HL-60 (cell line): ENCODE results near the gene PBX3.

ENCODE experiments used
- DNase-seq, 2 experiments: peaks; one replicate each; pipeline ENCODE4 v3.0.0-alpha.2; 2010 to 2020; ENCODE audit warnings: low read depth in 1 of 2, low spot score in 1 of 2
- H3K27ac ChIP-seq: fragments of 250-450 bp; sonication (Bioruptor Pico); replicated peaks from 2 replicates; pipeline ENCODE4 v1.5.1; 2020; ENCODE audit warnings: mild to moderate bottlenecking, moderate library complexity
- H3K27me3 ChIP-seq: fragments of 250-450 bp; sonication (Bioruptor Pico); 2 replicates; pipeline ENCODE4 v1.5.1; 2021; ENCODE audit warnings: mild to moderate bottlenecking, moderate library complexity; ENCODE audit not compliant: insufficient read depth, poor library complexity, severe bottlenecking
- H3K4me3 ChIP-seq: replicated peaks from 2 replicates; pipeline ENCODE4 v1.5.1; 2011; ENCODE audit warnings: mild to moderate bottlenecking, control low read depth, low read length; ENCODE audit not compliant: insufficient read depth
- CTCF ChIP-seq: IDR thresholded peaks from one replicate; pipeline ENCODE4 v1.5.1; 2011; ENCODE audit warnings: low read length, control low read depth, inconsistent platforms; ENCODE audit not compliant: insufficient read depth
- GABPA ChIP-seq: IDR thresholded peaks from 2 replicates; pipeline ENCODE4 v1.6.1; 2012; ENCODE audit warnings: low read depth
- POLR2AphosphoS5 ChIP-seq: IDR thresholded peaks from 2 replicates; pipeline ENCODE4 v1.6.1; 2012; ENCODE audit warnings: low read depth
- REST ChIP-seq: IDR thresholded peaks from 2 replicates; pipeline ENCODE4 v1.6.1; 2012; ENCODE audit warnings: low read depth; ENCODE audit not compliant: insufficient replicate concordance
- SPI1 ChIP-seq: IDR thresholded peaks from 2 replicates; pipeline ENCODE4 v1.6.1; 2012; ENCODE audit warnings: low read depth, mild to moderate bottlenecking, borderline replicate concordance

Gene PBX3

GRCh38 chr9:125996791-125997190 lies 249.6 kb downstream of the PBX3 start:
- Histone ChIP-seq H3K27ac (no peak overlapping the region), H3K27me3 (no peaks in the 10 kb centered on the region), H3K4me3 (no peak overlapping the region)
- DNase-seq: no peak
- TF ChIP-seq CTCF (no peak), REST (no peak), GABPA (no peak), SPI1 (no peak), POLR2AphosphoS5 (no peak)

- H3K27me3 ChIP-seq: no peaks in the 10 kb centered on the region
Observed at GRCh38 chr9:125997196-125997823, 250.1 kb downstream of the PBX3 start.

More at GRCh38 chr9:125997196-125997823, 250.1 kb downstream of the PBX3 start:
- Histone ChIP-seq H3K27ac (no peak overlapping the region), H3K4me3 (no peak overlapping the region)
- DNase-seq: no peak
- TF ChIP-seq POLR2AphosphoS5 (no peak), CTCF (no peak), GABPA (no peak), SPI1 (no peak), REST (no peak)
